Measurements from ENCODE around the gene MFAP2.

Gene MFAP2

GRCh38 chr1:16981269-16981849, 939 bp upstream of the MFAP2 start:
- no peak for DNase-seq (ENCODE audit: low read depth in 2 of 3, low spot score in 1 of 3)

- no peak for DNase-seq (ENCODE audit: low read depth in 2 of 3, low spot score in 1 of 3)
These were observed 719 bp downstream of the MFAP2 start for GRCh38 chr1:16979475-16980327.

- DNase-seq (ENCODE audit: low read depth in 2 of 3, low spot score in 1 of 3), result no peak
These were observed 1.6 kb downstream of the MFAP2 start for GRCh38 chr1:16978567-16979474.

DNA sequence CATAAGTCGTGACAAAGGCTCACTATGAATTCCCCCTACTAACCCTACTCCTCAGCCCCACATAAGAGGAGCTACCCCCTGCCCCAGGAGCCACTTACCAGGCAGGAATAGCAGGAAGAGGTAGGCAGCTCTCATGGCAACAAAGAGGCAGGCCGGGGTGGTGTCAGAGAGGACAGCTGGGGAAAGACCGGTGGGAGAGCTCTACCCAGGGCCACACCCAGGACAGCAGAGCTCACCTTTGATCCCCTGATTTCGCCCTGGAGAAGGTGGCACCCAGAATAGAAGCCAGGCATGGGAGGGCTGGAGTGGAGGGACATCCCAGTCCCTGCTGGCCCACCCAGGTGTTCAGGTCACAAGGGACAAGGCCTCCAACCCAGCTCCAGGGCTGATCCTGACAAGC, 2.3 kb downstream of the MFAP2 start:
- DNase-seq (ENCODE audit: low read depth in 2 of 3, low spot score in 1 of 3), result no peak

DNA sequence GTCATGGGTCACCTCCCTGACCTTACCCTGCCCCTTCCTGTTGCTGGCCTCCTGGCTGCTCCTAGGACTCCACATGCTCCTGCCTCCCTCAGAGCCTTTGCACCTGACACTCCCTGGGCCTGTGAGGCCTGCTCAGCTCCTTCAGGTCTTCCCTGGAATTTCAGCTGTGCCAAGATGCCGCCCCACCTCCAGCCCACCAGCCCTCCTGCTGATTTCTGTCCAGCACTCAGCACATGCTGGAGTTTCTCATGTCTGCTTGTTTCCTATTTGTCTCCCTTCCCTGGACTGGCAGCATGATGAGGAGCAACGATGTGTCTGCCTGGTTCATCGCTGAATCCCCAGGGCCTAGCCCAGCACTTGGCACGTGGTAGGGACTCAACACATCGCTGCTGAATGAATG, 3.0 kb downstream of the MFAP2 start:
- no peak for DNase-seq (ENCODE audit: low read depth in 2 of 3, low spot score in 1 of 3)

GRCh38 chr1:16976966-16977365, 3.5 kb downstream of the MFAP2 start:
- no peak for DNase-seq (ENCODE audit: low read depth in 2 of 3, low spot score in 1 of 3)

DNA sequence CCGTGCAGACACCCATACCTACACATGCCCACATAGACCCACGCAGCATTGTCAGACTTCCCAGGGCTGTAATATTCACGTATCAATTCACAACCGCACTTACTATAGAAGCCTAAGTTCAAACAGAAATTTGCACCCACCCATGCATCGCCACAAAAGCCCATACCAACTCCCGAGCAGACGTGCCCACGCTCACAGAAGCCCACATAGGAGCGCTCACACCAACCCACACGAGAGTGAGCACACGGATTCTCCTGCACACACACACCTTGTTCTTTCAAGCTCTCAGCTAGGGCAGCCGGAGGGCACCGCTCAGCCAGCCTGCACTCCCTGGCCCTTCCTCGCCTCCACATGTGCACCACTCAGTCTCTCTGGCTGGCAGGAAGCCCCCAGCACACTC, 4.6 kb downstream of the MFAP2 start:
- DNase-seq (ENCODE audit: low read depth in 2 of 3, low spot score in 1 of 3), result no peak

DNA sequence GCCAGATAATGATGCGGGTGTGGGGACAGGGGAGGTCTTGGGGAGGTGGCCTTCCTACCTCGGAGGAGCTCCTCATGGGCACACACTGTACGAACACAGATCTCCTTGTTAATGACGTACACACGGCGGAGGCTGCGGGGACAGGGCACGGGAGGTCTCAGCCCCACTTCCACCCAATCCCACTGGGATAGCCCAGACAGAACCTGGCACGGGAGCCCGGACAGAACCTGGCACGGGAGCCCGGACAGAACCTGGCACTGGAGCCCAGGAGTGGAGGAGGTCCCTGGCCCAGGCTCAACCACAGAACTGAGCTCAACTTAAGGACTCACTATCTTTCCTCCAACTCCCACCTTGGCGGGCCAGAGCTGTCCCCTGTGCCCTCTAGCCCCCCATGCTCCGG, 5.2 kb downstream of the MFAP2 start:
- no peak for DNase-seq (ENCODE audit: low read depth in 2 of 3, low spot score in 1 of 3)

DNA sequence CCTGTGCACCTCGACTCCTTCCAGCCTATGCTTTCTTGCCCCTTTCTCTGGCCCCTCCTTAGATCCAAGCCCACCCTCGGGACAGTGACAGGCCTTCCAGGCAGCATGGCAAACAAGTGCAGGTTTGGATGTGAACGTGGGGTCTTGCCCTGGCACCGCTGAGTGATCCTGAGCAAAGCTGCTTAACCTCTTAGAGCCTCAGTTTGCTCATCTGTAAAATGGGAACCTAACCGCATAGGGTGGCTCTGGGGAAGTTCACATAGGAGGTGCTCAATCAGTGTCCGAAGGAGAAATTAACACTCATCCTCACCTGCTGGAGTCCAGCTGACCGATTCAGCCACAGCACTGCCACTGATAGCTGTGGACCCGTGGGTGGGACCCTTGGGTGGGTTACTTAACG, 7.2 kb downstream of the MFAP2 start:
- no peak for DNase-seq (ENCODE audit: low read depth in 2 of 3, low spot score in 1 of 3)

DNA sequence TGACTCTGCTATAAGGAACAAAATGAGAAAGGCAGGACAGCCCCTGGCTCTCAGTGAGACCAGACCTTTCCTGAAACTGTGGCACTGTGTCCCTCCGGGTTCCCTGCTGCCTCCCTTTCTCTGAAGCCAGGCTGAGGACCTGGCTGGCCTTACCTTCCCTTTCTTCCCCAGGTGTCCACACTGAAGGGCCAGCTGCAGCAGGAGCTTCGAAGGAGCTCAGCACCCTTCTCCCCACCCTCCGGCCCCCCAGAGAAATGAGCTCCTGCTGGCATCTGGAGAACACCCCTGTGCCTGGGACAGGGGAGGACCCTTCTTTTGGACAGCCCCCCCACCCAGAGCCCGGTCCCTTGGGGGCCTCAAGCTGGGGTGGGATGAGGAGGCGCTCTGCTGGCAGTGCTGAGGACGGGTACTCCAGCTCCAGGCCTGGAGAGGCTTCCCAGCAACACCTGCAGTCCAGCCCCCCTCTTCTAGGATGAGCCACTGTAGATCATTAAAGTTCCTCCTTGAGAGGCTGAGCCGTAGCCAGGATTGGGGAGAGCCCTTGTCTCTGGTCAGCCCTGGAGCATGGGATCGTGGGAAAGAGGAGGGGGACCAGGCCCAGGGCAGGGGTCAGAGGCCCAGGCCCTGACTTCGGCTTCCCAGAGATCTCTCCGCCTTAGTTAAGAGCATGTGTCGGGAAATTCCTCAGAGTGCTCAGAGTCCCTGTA, 8.1 kb downstream of the MFAP2 start:
- DNase-seq (ENCODE audit: low read depth in 2 of 3, low spot score in 1 of 3), result no peak

DNA sequence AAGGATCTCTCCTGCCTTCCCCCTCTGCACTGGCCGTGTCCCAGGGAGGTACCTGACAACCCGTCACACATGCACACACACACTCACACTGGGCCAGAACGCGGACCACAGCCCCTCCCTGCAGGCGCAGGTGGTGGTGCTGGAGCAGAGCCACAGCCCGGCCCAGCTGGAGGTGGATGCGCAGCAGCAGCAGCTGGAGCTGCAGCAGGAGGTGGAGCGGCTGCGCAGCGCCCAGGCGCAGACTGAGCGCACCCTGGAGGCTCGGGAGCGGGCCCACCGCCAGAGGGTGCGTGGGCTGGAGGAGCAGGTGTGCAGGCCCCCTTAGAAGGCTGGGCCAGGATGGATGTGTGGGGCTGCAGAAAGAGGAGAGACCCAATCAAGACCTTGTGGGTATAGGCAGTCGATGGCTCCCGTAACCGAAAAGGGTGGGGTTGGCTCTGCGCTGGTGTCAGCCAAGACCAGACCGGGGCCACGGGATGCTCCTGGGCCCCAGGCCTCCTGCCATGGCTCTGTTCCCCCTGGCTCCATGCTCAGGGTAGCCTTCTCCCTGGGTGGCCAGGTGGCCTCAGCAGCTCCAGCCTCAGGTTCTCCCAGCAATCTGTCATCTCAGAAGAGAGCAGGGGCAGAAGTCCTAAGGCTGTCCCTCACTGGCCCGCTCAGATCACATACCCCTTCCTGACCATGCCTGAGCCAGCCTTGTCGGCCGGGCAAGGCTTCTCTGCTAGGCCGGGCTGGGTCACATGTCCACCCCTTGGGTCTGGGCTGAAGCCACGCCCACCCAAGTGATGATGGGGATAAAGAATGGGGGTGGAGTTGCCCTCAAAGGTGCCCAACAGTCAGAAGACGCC, 8.9 kb downstream of the MFAP2 start:
- no peak for DNase-seq (ENCODE audit: low read depth in 2 of 3, low spot score in 1 of 3)

- DNase-seq (ENCODE audit: low read depth in 2 of 3, low spot score in 1 of 3), result no peak
These were observed 10.1 kb downstream of the MFAP2 start for GRCh38 chr1:16970132-16970910.

- DNase-seq (ENCODE audit: low read depth in 2 of 3, low spot score in 1 of 3), result no peak
These were observed 10.8 kb downstream of the MFAP2 start for GRCh38 chr1:16969651-16970050.

DNA sequence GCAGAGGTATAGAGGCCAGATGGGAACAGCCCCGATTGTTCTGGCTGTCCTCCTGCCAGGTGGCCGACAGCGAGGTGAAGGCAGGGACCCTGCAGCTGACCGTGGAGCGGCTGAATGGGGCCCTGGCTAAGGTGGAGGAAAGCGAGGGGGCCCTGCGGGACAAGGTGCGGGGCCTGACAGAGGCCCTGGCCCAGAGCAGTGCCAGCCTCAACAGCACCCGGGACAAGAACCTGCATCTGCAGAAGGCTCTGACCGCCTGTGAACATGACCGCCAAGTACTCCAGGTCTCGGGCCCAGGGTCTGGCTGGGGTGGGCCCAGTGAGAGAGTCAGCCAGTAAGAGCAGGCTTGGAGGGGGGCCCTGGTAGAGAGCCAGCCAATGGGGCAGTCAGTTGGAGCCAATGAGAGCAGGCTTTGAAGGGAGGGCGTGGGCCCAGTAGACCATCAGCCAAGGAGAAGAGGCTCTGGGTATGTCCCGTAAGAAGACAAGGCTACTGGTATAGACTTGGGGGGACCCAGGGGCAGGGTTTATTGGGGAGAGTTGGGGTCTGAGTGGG, 11.3 kb downstream of the MFAP2 start:
- DNase-seq (ENCODE audit: low read depth in 2 of 3, low spot score in 1 of 3), result no peak

DNA sequence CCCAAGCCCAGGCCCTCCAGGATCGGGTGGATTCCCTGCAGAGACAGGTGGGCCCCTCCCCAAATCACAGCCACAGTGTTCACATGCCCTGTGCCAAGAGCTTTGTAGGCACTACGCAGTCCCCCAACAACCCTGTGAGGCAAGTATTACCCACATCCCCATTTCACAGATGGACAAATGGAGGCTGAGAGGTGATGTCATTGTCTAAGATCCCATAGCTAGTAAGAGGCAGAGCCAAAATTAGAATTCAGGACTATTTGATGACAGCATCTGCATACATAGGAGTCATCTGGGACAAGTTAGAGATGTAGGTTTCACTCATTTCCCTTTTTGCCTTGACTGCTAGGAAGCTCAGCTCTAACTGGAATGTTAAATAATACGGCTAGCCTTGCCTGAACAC, 12.0 kb downstream of the MFAP2 start:
- no peak for DNase-seq (ENCODE audit: low read depth in 2 of 3, low spot score in 1 of 3)

DNA sequence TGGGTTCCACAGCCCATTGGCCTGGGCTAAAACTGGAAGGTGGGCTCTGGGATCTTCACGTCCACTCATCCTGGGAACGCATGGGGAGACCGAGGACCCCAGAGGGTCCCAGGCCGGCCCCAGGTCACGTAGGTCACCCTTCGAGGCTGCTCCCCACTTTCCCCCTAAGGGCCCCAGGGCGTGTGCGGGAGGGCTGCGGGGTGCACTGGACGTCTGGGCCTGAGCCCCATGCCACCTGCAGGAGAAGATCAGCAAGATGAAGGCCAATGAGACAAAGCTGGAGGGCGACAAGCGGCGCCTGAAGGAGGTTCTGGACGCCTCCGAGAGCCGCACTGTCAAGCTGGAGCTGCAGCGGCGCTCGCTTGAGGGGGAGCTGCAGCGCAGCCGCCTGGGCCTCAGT, 12.5 kb downstream of the MFAP2 start:
- no peak for DNase-seq (ENCODE audit: low read depth in 2 of 3, low spot score in 1 of 3)

DNA sequence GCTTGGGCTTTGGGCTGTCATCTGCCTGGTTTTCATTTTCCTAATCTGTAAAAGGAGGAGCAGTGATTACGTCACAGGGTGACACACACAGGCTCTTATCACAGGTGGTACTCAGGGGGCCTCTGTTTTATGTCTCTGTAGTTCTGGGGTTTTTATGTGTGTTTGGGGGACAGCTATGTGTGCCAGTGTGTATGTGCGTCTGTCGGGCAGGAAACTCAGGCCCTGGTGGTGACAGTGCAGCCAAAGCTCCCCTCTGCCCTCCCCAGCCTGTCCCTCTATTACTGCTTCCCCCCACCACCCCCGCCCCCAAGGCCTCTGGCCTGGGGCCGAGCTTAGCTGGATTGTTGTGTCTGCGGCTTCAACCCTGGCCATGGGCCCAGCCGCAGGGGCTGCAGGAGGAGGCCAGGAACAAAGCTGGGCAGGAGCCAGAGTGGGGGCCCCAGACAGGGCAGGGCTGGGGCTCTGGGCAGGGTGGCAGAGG, 13.3 kb downstream of the MFAP2 start:
- no peak for DNase-seq (ENCODE audit: low read depth in 2 of 3, low spot score in 1 of 3)

DNA sequence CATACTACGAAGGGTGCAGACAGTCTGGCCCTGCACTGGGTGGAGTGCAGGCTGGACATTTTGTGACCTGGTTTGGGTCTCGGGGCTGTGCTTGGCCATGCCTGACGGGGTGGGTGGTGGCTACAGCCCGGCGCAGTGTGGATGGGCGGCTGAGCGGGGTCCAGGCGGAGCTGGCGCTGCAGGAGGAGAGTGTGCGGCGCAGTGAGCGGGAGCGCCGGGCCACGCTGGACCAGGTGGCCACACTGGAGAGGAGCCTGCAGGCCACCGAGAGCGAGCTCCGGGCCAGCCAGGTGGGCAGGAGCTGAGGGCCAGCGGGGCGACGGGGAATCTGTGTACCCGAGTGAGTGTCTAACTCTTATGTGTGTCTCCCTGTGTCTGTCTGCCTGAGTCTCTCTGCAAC, 14.1 kb downstream of the MFAP2 start:
- no peak for DNase-seq (ENCODE audit: low read depth in 2 of 3, low spot score in 1 of 3)

- no peak for DNase-seq (ENCODE audit: low read depth in 2 of 3, low spot score in 1 of 3)
These were observed 14.8 kb downstream of the MFAP2 start for GRCh38 chr1:16965486-16966067.

All from stimulated activated CD4-positive, alpha-beta T cell treated with anti-CD3 and anti-CD28 coated beads, Interleukin-12 subunit alpha, Interleukin-12 subunit beta, amount 100 ng/mL, for 48 hours (primary cell).